H9 (cell line): ENCODE measurements around the gene PLBD1. TPM values are rescaled to one million over a fixed set of nuclear protein-coding genes. Genes with fewer than 3 reads are reported as not detected.

ENCODE experiments used
- DNase-seq: peaks from one replicate; pipeline ENCODE4 v3.0.0-alpha.2; 2017
- H2AFZ ChIP-seq: one replicate; pipeline ENCODE4 v1.6.1; 2013; ENCODE audit warnings: mild to moderate bottlenecking, low read length, control low read depth, moderate library complexity
- H2AK5ac ChIP-seq: 2 replicates; pipeline ENCODE4 v1.6.1; 2013; ENCODE audit warnings: low read length, control low read depth, mixed read lengths; ENCODE audit not compliant: insufficient read length
- H2BK120ac ChIP-seq: one replicate; pipeline ENCODE4 v1.6.1; 2013; ENCODE audit warnings: low read depth, mild to moderate bottlenecking, low read length, control low read depth, inconsistent platforms; ENCODE audit not compliant: poor library complexity, severe bottlenecking
- H2BK12ac ChIP-seq: 2 replicates; pipeline ENCODE4 v1.6.1; 2013; ENCODE audit warnings: low read length, control low read depth, mixed read lengths, low read depth; ENCODE audit not compliant: insufficient read length
- H2BK15ac ChIP-seq: 2 replicates; pipeline ENCODE4 v1.6.1; 2013; ENCODE audit warnings: low read depth, low read length, control low read depth
- H2BK20ac ChIP-seq: one replicate; pipeline ENCODE4 v1.6.1; 2013; ENCODE audit warnings: low read depth, mild to moderate bottlenecking, low read length, control low read depth, inconsistent platforms; ENCODE audit not compliant: poor library complexity, severe bottlenecking
- H2BK5ac ChIP-seq: 2 replicates; pipeline ENCODE4 v1.6.1; 2013; ENCODE audit warnings: low read length, control low read depth, mixed read lengths; ENCODE audit not compliant: insufficient read length
- H3K14ac ChIP-seq: 2 replicates; pipeline ENCODE4 v1.6.1; 2013; ENCODE audit warnings: low read length, control low read depth; ENCODE audit not compliant: insufficient read depth
- H3K18ac ChIP-seq: 2 replicates; pipeline ENCODE4 v1.6.1; 2013; ENCODE audit warnings: low read depth, mild to moderate bottlenecking, mixed read lengths, low read length, control low read depth; ENCODE audit not compliant: insufficient read length
- H3K23ac ChIP-seq: 2 replicates; pipeline ENCODE4 v1.6.1; 2013; ENCODE audit warnings: low read length, control low read depth, mixed read lengths, low read depth; ENCODE audit not compliant: insufficient read length
- H3K23me2 ChIP-seq: 2 replicates; pipeline ENCODE4 v1.6.1; 2013; ENCODE audit warnings: low read depth, mild to moderate bottlenecking, mixed read lengths, low read length, control low read depth; ENCODE audit not compliant: insufficient read length, poor library complexity, severe bottlenecking
- H3K27ac ChIP-seq: 2 replicates; pipeline ENCODE4 v1.5.1; 2013; ENCODE audit warnings: low read length, control low read depth, mixed read lengths, low read depth; ENCODE audit not compliant: insufficient read length
- H3K27me3 ChIP-seq: 2 replicates; pipeline ENCODE4 v1.6.1; 2013; ENCODE audit warnings: low read length, control low read depth, inconsistent platforms; ENCODE audit not compliant: insufficient read depth
- H3K4ac ChIP-seq: 2 replicates; pipeline ENCODE4 v1.6.1; 2013; ENCODE audit warnings: low read depth, mild to moderate bottlenecking, control low read depth, inconsistent platforms, low read length, moderate library complexity
- H3K4me1 ChIP-seq: 2 replicates; pipeline ENCODE4 v1.6.1; 2013; ENCODE audit warnings: low read length, control low read depth, inconsistent platforms; ENCODE audit not compliant: insufficient read depth
- H3K4me2 ChIP-seq: 2 replicates; pipeline ENCODE4 v1.6.1; 2013; ENCODE audit warnings: low read length, control low read depth, mixed read lengths; ENCODE audit not compliant: insufficient read length, insufficient read depth
- H3K56ac ChIP-seq: 2 replicates; pipeline ENCODE4 v1.6.1; 2013; ENCODE audit warnings: low read depth, mild to moderate bottlenecking, mixed read lengths, low read length, control low read depth; ENCODE audit not compliant: insufficient read length
- H3K79me1 ChIP-seq: 2 replicates; pipeline ENCODE4 v1.6.1; 2013; ENCODE audit warnings: low read depth, mild to moderate bottlenecking, moderate library complexity, low read length, control low read depth, inconsistent platforms; ENCODE audit not compliant: insufficient read depth, poor library complexity, severe bottlenecking
- H3K79me2 ChIP-seq: 2 replicates; pipeline ENCODE4 v1.6.1; 2013; ENCODE audit warnings: low read length, control low read depth, inconsistent platforms; ENCODE audit not compliant: insufficient read depth
- H3K9ac ChIP-seq: 2 replicates; pipeline ENCODE4 v1.6.1; 2013; ENCODE audit warnings: low read length, control low read depth, mixed read lengths; ENCODE audit not compliant: insufficient read length; ENCODE audit errors: extremely low read depth
- H3K9me3 ChIP-seq: one replicate; pipeline ENCODE4 v1.6.1; 2013; ENCODE audit warnings: low read depth, low read length, inconsistent platforms; ENCODE audit not compliant: control insufficient read depth
- H3T11ph ChIP-seq: one replicate; pipeline ENCODE4 v1.6.1; 2013; ENCODE audit warnings: mild to moderate bottlenecking, low read length, control low read depth, inconsistent platforms
- H4K20me1 ChIP-seq: one replicate; pipeline ENCODE4 v1.6.1; 2013; ENCODE audit not compliant: control insufficient read depth, insufficient read length, insufficient read depth
- H4K5ac ChIP-seq: 2 replicates; pipeline ENCODE4 v1.6.1; 2013; ENCODE audit warnings: low read depth, mild to moderate bottlenecking, mixed read lengths, low read length, control low read depth; ENCODE audit not compliant: insufficient read length
- H4K8ac ChIP-seq: replicated peaks from 2 replicates; pipeline ENCODE4 v1.6.1; 2013; ENCODE audit warnings: low read length, control low read depth, mixed read lengths, low read depth; ENCODE audit not compliant: insufficient read length
- H4K91ac ChIP-seq: 2 replicates; pipeline ENCODE4 v1.6.1; 2013; ENCODE audit warnings: low read depth, mild to moderate bottlenecking, moderate library complexity, mixed read lengths, low read length, control low read depth; ENCODE audit not compliant: insufficient read length
- H3K27ac Mint-ChIP-seq, 3 experiments: 2 replicates in 2 of 3; 3 replicates in 1 of 3; pipeline ENCODE4 v1.8.0; 2020 to 2021; ENCODE audit warnings: mixed read lengths in 3 of 3, mild to moderate bottlenecking in 1 of 3, moderate library complexity in 1 of 3
- H3K27me3 Mint-ChIP-seq: 2 replicates; pipeline ENCODE4 v1.8.0; 2021; ENCODE audit warnings: low read depth, mild to moderate bottlenecking, moderate library complexity, mixed read lengths
- H3K36me3 Mint-ChIP-seq, 3 experiments: 2 replicates in 2 of 3; 3 replicates in 1 of 3; pipeline ENCODE4 v1.8.0; 2020 to 2021; ENCODE audit warnings: low read depth in 3 of 3, mixed read lengths in 3 of 3; ENCODE audit not compliant: insufficient read depth in 1 of 3
- H3K4me1 Mint-ChIP-seq, 2 experiments: 2 replicates each; pipeline ENCODE4 v1.8.0; 2020; ENCODE audit warnings: mixed read lengths in 2 of 2
- H3K4me3 Mint-ChIP-seq, 2 experiments: 2 replicates in 1 of 2; 3 replicates in 1 of 2; pipeline ENCODE4 v1.8.0; 2020 to 2021; ENCODE audit warnings: mild to moderate bottlenecking in 2 of 2, mixed read lengths in 2 of 2, moderate library complexity in 1 of 2
- H3K9me3 Mint-ChIP-seq, 2 experiments: 2 replicates in 1 of 2; 3 replicates in 1 of 2; pipeline ENCODE4 v1.8.0; 2020; ENCODE audit warnings: mild to moderate bottlenecking in 2 of 2, mixed read lengths in 2 of 2, moderate library complexity in 1 of 2
- CTCF ChIP-seq: fragments of 200-600 bp; sonication (generic); conservative IDR thresholded peaks from 3 replicates; pipeline ENCODE4 v1.8.0; 2021; ENCODE audit warnings: antibody characterized with exemption, mild to moderate bottlenecking
- WGBS: extraction: QIAGEN DNeasy Blood & Tissue Kit; methylation state at CpG from one replicate; pipeline ENCODE4 v1.1.7; 2013; ENCODE audit warnings: missing lambda C conversion rate, low lambda C conversion rate, mixed read lengths; ENCODE audit not compliant: insufficient read length; ENCODE audit errors: extremely low coverage; 5-methylcytosine and 5-hydroxymethylcytosine counted together
- total RNA-seq: library from RNA; stranded (reverse); gene quantifications from 2 replicates; pipeline ENCODE4 v1.2.1, GENCODE V29; 2021

PLBD1 gene
- total RNA-seq, 1 experiment from 2014 or later = 15.5 TPM

- Histone ChIP-seq H3K79me1 (no peaks in the 10 kb centered on the region), H3K79me2 (no peaks in the 10 kb centered on the region), H3K27me3 (no peaks in the 10 kb centered on the region), H3K56ac (no peak overlapping the region), H2BK120ac (no peak overlapping the region), H2BK12ac (no peak overlapping the region), H3K27ac (no peak overlapping the region), H4K5ac (no peak overlapping the region), H4K91ac (no peak overlapping the region), H2AK5ac (no peak overlapping the region), H2BK15ac (no peak overlapping the region), H2BK20ac (no peak overlapping the region), H3T11ph (no peak overlapping the region), H3K23ac (no peak overlapping the region), H2BK5ac (no peak overlapping the region), H2AFZ (no peak overlapping the region), H3K18ac (no peak overlapping the region), H3K4me1 (no peaks in the 10 kb centered on the region), H3K14ac (no peak overlapping the region), H3K4me2 (no peak overlapping the region), H3K4ac (no peak overlapping the region), H3K9me3 (no peaks in the 10 kb centered on the region), H4K20me1 (no peaks in the 10 kb centered on the region), H3K23me2 (no peaks in the 10 kb centered on the region), H4K8ac (no peak overlapping the region), H3K9ac (no peak overlapping the region)
- no peaks in the 10 kb centered on the region; a peak in 1 of 5 replicates for H3K9me3 Mint-ChIP-seq
- H3K27me3 Mint-ChIP-seq = no peaks in the 10 kb centered on the region
- H3K27ac Mint-ChIP-seq = no peak overlapping the region; a peak in 1 of 7 replicates
- no peaks in the 10 kb centered on the region for H3K4me1 Mint-ChIP-seq
- H3K36me3 Mint-ChIP-seq = no peaks in the 10 kb centered on the region
- no CpG with 5 or more reads among the region's 18 CpGs for WGBS
- H3K4me3 Mint-ChIP-seq = no peak overlapping the region
- peak; percentile 63 for DNase-seq
- TF ChIP-seq CTCF = no peak
Measured at GRCh38 chr12:14589169-14590004, 21.7 kb upstream of the PLBD1 start.
